SK-N-MC (cell line): Measurements from ENCODE around the gene KCNMA1.

ENCODE experiments used
- DNase-seq: peaks from one replicate; pipeline ENCODE4 v3.0.0-alpha.2; 2011; ENCODE audit warnings: low read depth, low spot score
- H3K27ac ChIP-seq: fragments of 200-600 bp; sonication (generic); 2 replicates; pipeline ENCODE4 v1.5.1; 2016; ENCODE audit warnings: mixed run types
- H3K36me3 ChIP-seq: fragments of 200-600 bp; sonication (generic); 2 replicates; pipeline ENCODE4 v1.6.1; 2017; ENCODE audit warnings: antibody characterized with exemption, low read length, mixed read lengths; ENCODE audit not compliant: insufficient read depth
- H3K4me3 ChIP-seq: fragments of 200-600 bp; sonication (generic); 2 replicates; pipeline ENCODE4 v1.5.1; 2016
- H3K9ac ChIP-seq: fragments of 200-600 bp; sonication (generic); 2 replicates; pipeline ENCODE4 v1.8.0; 2017; ENCODE audit warnings: mixed run types, mixed read lengths; ENCODE audit not compliant: insufficient read length
- H3K9me3 ChIP-seq: fragments of 200-600 bp; sonication (generic); 2 replicates; pipeline ENCODE4 v1.6.1; 2017; ENCODE audit warnings: low read depth, mild to moderate bottlenecking, antibody characterized with exemption, low read length, moderate library complexity, mixed read lengths
- EZH2 ChIP-seq: fragments of 200-600 bp; sonication (generic); IDR thresholded peaks from one replicate; pipeline ENCODE4 v1.6.1; 2017; ENCODE audit warnings: antibody characterized with exemption
- FOXP2 ChIP-seq: optimal IDR thresholded peaks from 2 replicates; pipeline ENCODE3; 2011; ENCODE audit warnings: mild to moderate bottlenecking, moderate library complexity; ENCODE audit not compliant: insufficient read depth; ENCODE audit errors: extremely low read length, control extremely low read depth
- POLR2AphosphoS5 ChIP-seq: IDR thresholded peaks from 2 replicates; pipeline ENCODE4 v1.6.1; 2012; ENCODE audit warnings: mild to moderate bottlenecking, low read depth, low read length, borderline replicate concordance

Gene KCNMA1

GRCh38 chr10:77304192-77304591, 333.4 kb downstream of the KCNMA1 start:
- Histone ChIP-seq H3K36me3 (no peaks in the 10 kb centered on the region), H3K4me3 (no peak overlapping the region), H3K9me3 (no peaks in the 10 kb centered on the region), H3K27ac (no peak overlapping the region), H3K9ac (no peak overlapping the region)
- no peak for TF ChIP-seq POLR2AphosphoS5
- TF ChIP-seq EZH2: no peak
- no peak for TF ChIP-seq FOXP2
- DNase-seq: no peak

GRCh38 chr10:77301305-77301730, 336.3 kb downstream of the KCNMA1 start:
- no peak for TF ChIP-seq FOXP2
- no peak for TF ChIP-seq POLR2AphosphoS5
- no peak for TF ChIP-seq EZH2
- DNase-seq: no peak
- no peak overlapping the region for H3K9ac ChIP-seq
- no peak overlapping the region for H3K4me3 ChIP-seq
- H3K9me3 ChIP-seq: no peaks in the 10 kb centered on the region
- H3K27ac ChIP-seq: no peak overlapping the region
- no peaks in the 10 kb centered on the region for H3K36me3 ChIP-seq

DNA sequence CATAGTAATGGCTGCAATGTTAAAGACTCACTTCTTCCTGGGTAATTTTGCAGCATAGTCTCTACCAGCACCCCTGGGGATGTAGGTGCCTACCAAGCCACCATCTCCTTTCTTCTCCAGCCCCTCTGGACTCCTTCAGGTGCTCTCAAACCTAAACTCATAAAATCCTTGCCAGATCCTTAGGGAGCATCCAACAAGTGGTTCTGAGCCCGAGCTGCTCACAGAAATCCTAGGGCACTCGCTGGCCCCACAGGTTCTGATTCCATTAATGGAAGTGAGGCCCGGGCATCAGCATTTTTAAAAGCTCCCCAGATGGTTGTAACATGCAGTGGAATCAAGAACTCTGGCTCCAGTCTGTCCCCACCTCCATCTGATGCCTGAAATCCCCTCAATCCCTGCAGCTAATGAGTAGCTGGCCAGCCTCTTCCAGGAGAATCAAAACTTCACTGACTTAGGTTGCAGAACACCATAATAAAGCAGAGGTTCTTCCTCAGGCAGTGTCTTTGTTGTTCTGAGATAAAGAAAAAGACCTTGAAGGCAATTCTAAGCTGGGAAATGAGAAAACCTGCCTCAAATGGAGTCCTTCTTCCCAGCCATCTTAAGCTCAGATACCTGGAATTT, 336.8 kb downstream of the KCNMA1 start:
- Histone ChIP-seq H3K9me3 (no peaks in the 10 kb centered on the region), H3K9ac (no peak overlapping the region), H3K36me3 (no peaks in the 10 kb centered on the region), H3K27ac (no peak overlapping the region), H3K4me3 (no peak overlapping the region)
- TF ChIP-seq FOXP2: no peak
- TF ChIP-seq EZH2: no peak
- TF ChIP-seq POLR2AphosphoS5: no peak
- no peak for DNase-seq

DNA sequence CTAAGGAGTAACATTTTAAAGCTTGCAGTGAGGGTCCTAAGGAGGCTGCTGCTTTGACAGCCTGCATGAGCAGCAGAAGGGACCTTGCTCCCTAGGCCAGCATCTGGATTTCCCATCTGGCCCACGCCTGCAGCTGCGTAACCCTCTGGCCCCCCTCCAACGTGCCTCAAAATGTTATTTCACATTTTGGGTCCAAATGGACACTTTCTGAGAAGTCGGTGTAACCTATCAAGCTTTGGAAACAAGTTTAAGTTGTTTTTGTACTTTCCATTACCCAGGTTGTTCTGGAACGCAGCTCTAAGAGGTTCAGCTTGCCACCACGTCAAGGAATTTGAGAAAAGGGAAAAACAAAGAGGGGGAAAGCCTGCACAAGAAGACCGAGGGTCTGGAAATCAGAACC, 338.3 kb downstream of the KCNMA1 start:
- H3K9ac ChIP-seq: no peak overlapping the region
- no peaks in the 10 kb centered on the region for H3K9me3 ChIP-seq
- no peaks in the 10 kb centered on the region for H3K36me3 ChIP-seq
- DNase-seq: no peak
- H3K27ac ChIP-seq: no peak overlapping the region
- no peak for TF ChIP-seq FOXP2
- no peak for TF ChIP-seq EZH2
- no peak for TF ChIP-seq POLR2AphosphoS5
- H3K4me3 ChIP-seq: no peak overlapping the region

DNA sequence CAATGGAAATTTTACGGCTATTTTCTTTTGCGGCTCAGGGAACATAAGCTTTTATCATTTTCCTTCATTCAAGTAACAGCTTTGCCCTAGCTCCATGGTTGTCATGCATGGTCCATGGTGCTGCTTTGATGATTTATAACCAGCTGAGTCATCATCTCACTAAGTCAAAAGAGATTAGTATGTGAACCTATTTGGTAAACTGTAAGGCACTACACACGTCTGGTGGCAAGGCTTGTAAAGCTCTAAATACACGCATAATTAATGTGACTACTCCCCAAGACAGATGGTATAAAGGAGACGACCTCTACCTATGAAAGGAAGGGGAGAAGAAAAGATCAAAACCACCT, 340.2 kb downstream of the KCNMA1 start:
- DNase-seq: no peak
- no peaks in the 10 kb centered on the region for H3K9me3 ChIP-seq
- TF ChIP-seq POLR2AphosphoS5: no peak
- TF ChIP-seq FOXP2: no peak
- no peak for TF ChIP-seq EZH2
- H3K9ac ChIP-seq: no peak overlapping the region
- no peak overlapping the region for H3K4me3 ChIP-seq
- no peaks in the 10 kb centered on the region for H3K36me3 ChIP-seq
- no peak overlapping the region for H3K27ac ChIP-seq

- Histone ChIP-seq H3K36me3 (no peaks in the 10 kb centered on the region), H3K27ac (no peak overlapping the region), H3K9ac (no peak overlapping the region), H3K9me3 (no peaks in the 10 kb centered on the region), H3K4me3 (no peak overlapping the region)
- no peak for DNase-seq
- TF ChIP-seq EZH2 (no peak), FOXP2 (no peak), POLR2AphosphoS5 (no peak)
These were observed 340.8 kb downstream of the KCNMA1 start for GRCh38 chr10:77296534-77297392.

DNA sequence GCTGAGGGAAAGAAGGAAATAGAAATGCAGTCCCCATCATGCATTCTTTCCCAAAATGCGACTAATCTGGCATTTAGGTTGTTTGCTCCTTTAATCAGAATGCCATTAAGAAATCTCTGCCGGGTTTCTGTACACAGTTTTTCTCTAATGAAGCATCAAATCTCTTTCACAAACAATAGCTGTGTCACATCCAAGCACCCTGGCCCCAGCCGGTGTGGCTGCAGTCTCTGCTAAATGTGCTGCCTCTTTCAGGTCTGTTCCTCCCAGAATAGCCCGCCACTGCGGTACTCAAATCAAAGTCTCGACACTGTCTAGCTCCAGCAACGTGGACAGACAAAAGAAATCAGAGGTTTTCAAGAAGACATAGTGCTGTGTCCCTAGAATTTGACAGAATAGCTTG, 343.8 kb downstream of the KCNMA1 start:
- no peak for DNase-seq
- Histone ChIP-seq H3K36me3 (no peaks in the 10 kb centered on the region), H3K9ac (no peak overlapping the region), H3K27ac (no peak overlapping the region), H3K4me3 (no peak overlapping the region), H3K9me3 (no peaks in the 10 kb centered on the region)
- TF ChIP-seq EZH2 (no peak), POLR2AphosphoS5 (no peak), FOXP2 (no peak)

GRCh38 chr10:77293347-77293746, 344.3 kb downstream of the KCNMA1 start:
- H3K36me3 ChIP-seq: no peaks in the 10 kb centered on the region
- no peak overlapping the region for H3K9ac ChIP-seq
- no peak overlapping the region for H3K4me3 ChIP-seq
- no peak for TF ChIP-seq EZH2
- no peak for TF ChIP-seq FOXP2
- no peak for TF ChIP-seq POLR2AphosphoS5
- no peaks in the 10 kb centered on the region for H3K9me3 ChIP-seq
- H3K27ac ChIP-seq: no peak overlapping the region
- DNase-seq: no peak
